H1 (cell line): Measurements from ENCODE around the gene DYNC1I1. TPM values are rescaled to one million over a fixed set of nuclear protein-coding genes. Genes with fewer than 3 reads are reported as not detected.

Experiments used
- E2F6 ChIP-seq: IDR thresholded peaks from 2 replicates; pipeline ENCODE4 v1.6.1; 2012; ENCODE audit warnings: inconsistent platforms
- HDAC6 ChIP-seq: IDR thresholded peaks from one replicate; pipeline ENCODE4 v1.7.1; 2012; ENCODE audit warnings: low read depth, mild to moderate bottlenecking, inconsistent platforms, low read length, moderate library complexity
- KDM4A ChIP-seq: IDR thresholded peaks from one replicate; pipeline ENCODE4 v1.7.1; 2012; ENCODE audit warnings: low read depth, mild to moderate bottlenecking, moderate library complexity, low read length, inconsistent platforms; ENCODE audit not compliant: severe bottlenecking
- KDM5A ChIP-seq: fragments of 200-600 bp; IDR thresholded peaks from 2 replicates; pipeline ENCODE4 v1.7.1; 2012; ENCODE audit warnings: mild to moderate bottlenecking, low read length, inconsistent platforms, mixed read lengths
- RNF2 ChIP-seq: fragments of 200-900, 300-1000 bp; sonication (generic); IDR thresholded peaks from 2 replicates; pipeline ENCODE4 v1.7.1; 2016; ENCODE audit warnings: borderline replicate concordance, low read depth, mild to moderate bottlenecking, antibody characterized with exemption, low read length; ENCODE audit not compliant: poor library complexity, severe bottlenecking; ENCODE audit errors: missing control alignments
- SP1 ChIP-seq: IDR thresholded peaks from 2 replicates; pipeline ENCODE4 v1.6.1; 2011; ENCODE audit warnings: low read depth, low read length
- TEAD4 ChIP-seq: IDR thresholded peaks from 2 replicates; pipeline ENCODE4 v1.6.1; 2012; ENCODE audit warnings: low read depth, low read length, inconsistent platforms, mixed read lengths
- ZNF274 ChIP-seq: IDR thresholded peaks from 2 replicates; pipeline ENCODE4 v1.7.0; 2012; ENCODE audit warnings: low read length, borderline replicate concordance; ENCODE audit errors: extremely low read depth
- polyA plus RNA-seq, 7 experiments: library from polyadenylated mRNA; depleted of rRNA in 3 of 7; stranded (reverse) in 5 of 7; unstranded in 2 of 7; fragments of >200 nt in 5 of 7; fragments of 200-250 nt in 2 of 7; gene quantifications; 1 replicate in 5 of 7; 2 replicates in 1 of 7; 4 replicates in 1 of 7; pipeline versions ENCODE4 v1.2.1 to v1.2.3, GENCODE V29; 2011 to 2013; ENCODE audit warnings: missing spikeins in 2 of 7, mixed read lengths in 2 of 7
- total RNA-seq: library from RNA; stranded (reverse); fragmentation: NEBNext Ultra II Directional; extraction: Animal tissue kit (Norgen Biotek cat#: 25700); gene quantifications from 2 replicates; pipeline ENCODE4 v1.2.1, GENCODE V29; 2021
- TF ChIP-seq, protein P1 (sequence below), 3 experiments: IDR thresholded peaks; 1 replicate in 2 of 3; 2 replicates in 1 of 3; pipeline versions ENCODE4 v1.5.1 to v1.6.1; 2011; ENCODE audit warnings: low read length in 3 of 3, mild to moderate bottlenecking in 3 of 3, inconsistent platforms in 2 of 3, low read depth in 1 of 3, moderate library complexity in 1 of 3; ENCODE audit not compliant: insufficient read depth in 1 of 3; ENCODE audit errors: control extremely low read depth in 1 of 3

DYNC1I1 gene
- total and polyA plus RNA-seq, 2 of the 8 experiments (the other 6 are each of a cell fraction or from before 2014, with no cell fraction given), result 0.45 to 0.58 TPM

GRCh38 chr7:96121752-96122151, 349.4 kb downstream of the DYNC1I1 start (continued):
- TF ChIP-seq, protein P1, sequence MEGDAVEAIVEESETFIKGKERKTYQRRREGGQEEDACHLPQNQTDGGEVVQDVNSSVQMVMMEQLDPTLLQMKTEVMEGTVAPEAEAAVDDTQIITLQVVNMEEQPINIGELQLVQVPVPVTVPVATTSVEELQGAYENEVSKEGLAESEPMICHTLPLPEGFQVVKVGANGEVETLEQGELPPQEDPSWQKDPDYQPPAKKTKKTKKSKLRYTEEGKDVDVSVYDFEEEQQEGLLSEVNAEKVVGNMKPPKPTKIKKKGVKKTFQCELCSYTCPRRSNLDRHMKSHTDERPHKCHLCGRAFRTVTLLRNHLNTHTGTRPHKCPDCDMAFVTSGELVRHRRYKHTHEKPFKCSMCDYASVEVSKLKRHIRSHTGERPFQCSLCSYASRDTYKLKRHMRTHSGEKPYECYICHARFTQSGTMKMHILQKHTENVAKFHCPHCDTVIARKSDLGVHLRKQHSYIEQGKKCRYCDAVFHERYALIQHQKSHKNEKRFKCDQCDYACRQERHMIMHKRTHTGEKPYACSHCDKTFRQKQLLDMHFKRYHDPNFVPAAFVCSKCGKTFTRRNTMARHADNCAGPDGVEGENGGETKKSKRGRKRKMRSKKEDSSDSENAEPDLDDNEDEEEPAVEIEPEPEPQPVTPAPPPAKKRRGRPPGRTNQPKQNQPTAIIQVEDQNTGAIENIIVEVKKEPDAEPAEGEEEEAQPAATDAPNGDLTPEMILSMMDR (IDR thresholded peaks at IDR 0.05; ENCODE audit: control extremely low read depth in 1 of 3, insufficient read depth in 1 of 3, low read depth in 1 of 3, low read length in 3 of 3), result no peak
- no peak for TF ChIP-seq RNF2
- TF ChIP-seq E2F6, result no peak
- TF ChIP-seq KDM4A, result no peak
- TF ChIP-seq KDM5A, result no peak
- TF ChIP-seq SP1, result no peak
- TF ChIP-seq TEAD4, result no peak
- TF ChIP-seq ZNF274, result no peak
- no peak for TF ChIP-seq HDAC6
